ENCODE results near the gene ARHGAP18. TPM values are rescaled to one million over a fixed set of nuclear protein-coding genes. Genes with fewer than 3 reads are reported as not detected.

Gene ARHGAP18
- total and polyA plus RNA-seq, 3 donors from 2014 or later = 15.8 to 29.8 (median 23.8) TPM

DNA sequence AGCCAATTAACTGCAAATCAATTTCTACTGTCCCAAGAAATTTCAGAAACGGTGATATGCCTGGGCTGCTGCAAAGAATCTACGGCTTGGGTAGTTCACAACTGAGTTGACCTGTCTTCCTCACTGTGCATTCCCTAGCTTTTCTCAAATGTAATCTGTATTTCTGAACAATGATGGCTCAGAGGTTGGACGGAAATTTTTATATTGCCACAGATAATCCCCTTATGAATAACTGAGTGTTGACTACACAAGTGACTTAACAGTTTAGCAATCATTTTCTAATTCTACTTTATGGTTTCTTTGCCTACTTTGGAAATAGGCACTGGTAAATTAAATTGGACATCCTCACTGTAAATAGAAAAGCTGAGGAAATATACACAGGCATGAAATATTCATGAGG is 94.5 kb downstream of the ARHGAP18 start:
- no peak for DNase-seq
- Histone ChIP-seq H3K27me3 (no peaks in the 10 kb centered on the region), H3K27ac (no peak overlapping the region), H3K36me3 (ENCODE audit: low read depth, missing control alignments) (no peaks in the 10 kb centered on the region), H3K4me1 (no peaks in the 10 kb centered on the region), H3K4me3 (no peak overlapping the region), H3K9me3 (no peaks in the 10 kb centered on the region)
- intact Hi-C loops (cut with DNase I; ENCODE audit: low total_unique reads) = no loop called here
- WGBS, 2 donors = 66 to 80% methylated on average over 3 of the region's 3 CpGs
- TF ChIP-seq POLR2A (IDR thresholded peaks at IDR 0.05) = no peak
- TF ChIP-seq, protein P1, sequence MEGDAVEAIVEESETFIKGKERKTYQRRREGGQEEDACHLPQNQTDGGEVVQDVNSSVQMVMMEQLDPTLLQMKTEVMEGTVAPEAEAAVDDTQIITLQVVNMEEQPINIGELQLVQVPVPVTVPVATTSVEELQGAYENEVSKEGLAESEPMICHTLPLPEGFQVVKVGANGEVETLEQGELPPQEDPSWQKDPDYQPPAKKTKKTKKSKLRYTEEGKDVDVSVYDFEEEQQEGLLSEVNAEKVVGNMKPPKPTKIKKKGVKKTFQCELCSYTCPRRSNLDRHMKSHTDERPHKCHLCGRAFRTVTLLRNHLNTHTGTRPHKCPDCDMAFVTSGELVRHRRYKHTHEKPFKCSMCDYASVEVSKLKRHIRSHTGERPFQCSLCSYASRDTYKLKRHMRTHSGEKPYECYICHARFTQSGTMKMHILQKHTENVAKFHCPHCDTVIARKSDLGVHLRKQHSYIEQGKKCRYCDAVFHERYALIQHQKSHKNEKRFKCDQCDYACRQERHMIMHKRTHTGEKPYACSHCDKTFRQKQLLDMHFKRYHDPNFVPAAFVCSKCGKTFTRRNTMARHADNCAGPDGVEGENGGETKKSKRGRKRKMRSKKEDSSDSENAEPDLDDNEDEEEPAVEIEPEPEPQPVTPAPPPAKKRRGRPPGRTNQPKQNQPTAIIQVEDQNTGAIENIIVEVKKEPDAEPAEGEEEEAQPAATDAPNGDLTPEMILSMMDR (IDR thresholded peaks at IDR 0.05) = no peak

DNA sequence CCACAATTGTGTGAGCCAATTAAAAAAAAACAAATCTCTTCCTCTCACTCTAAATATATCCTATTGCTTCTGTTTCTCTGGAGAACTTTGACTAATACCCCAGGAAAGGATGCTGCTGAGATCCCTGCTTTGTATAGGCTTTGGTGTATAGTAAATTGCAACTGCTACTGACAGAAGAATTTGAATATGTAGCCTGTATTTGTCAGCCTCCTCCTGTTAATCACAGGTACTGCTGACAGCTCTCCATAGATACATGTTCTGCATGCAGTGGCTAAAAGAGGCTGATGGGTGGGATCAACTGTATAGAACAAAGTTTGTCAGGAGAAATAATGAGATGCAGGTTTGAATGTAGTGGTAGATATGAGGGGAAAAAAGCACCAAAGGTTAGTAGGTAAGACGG is 95.0 kb downstream of the ARHGAP18 start:
- Histone ChIP-seq H3K9me3 (no peaks in the 10 kb centered on the region), H3K27ac (no peak overlapping the region), H3K4me3 (no peak overlapping the region), H3K4me1 (no peaks in the 10 kb centered on the region), H3K36me3 (ENCODE audit: low read depth, missing control alignments) (no peaks in the 10 kb centered on the region), H3K27me3 (no peaks in the 10 kb centered on the region)
- no peak for DNase-seq
- WGBS, 2 donors = 94 to 98% methylated on average over 1 of the region's 1 CpG
- TF ChIP-seq POLR2A (IDR thresholded peaks at IDR 0.05) = no peak
- TF ChIP-seq, protein P1 (IDR thresholded peaks at IDR 0.05) = peak in 1 of 3 experiments; percentile 5
- intact Hi-C loops (cut with DNase I; ENCODE audit: low total_unique reads) = no loop called here

DNA sequence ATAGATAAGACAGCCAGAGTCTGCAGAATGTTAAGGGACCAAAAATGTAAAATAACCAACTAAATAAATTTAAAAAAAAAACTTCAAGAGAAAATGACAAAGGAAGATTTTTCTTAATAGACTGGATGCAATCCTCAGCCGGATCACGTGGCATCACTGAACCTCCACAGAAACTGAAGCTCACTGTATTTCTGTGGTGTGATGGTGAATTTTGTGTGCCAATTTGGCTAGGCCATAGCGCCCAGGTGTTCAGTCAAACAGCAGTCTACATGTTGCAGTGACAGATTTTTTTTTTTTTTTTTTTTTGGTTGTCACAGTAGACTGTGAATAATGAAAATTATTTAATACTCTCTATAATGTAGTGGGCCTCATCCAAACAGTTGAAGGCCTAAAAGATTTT is 95.5 kb downstream of the ARHGAP18 start:
- WGBS, 2 donors = 95 to 96% methylated on average over 3 of the region's 3 CpGs
- Histone ChIP-seq H3K4me1 (no peaks in the 10 kb centered on the region), H3K4me3 (no peak overlapping the region), H3K27me3 (no peaks in the 10 kb centered on the region), H3K9me3 (no peaks in the 10 kb centered on the region), H3K36me3 (ENCODE audit: low read depth, missing control alignments) (no peaks in the 10 kb centered on the region), H3K27ac (no peak overlapping the region)
- intact Hi-C loops (cut with DNase I; ENCODE audit: low total_unique reads) = no loop called here
- TF ChIP-seq, protein P1 (IDR thresholded peaks at IDR 0.05) = no peak
- TF ChIP-seq POLR2A (IDR thresholded peaks at IDR 0.05) = no peak
- DNase-seq = no peak

DNA sequence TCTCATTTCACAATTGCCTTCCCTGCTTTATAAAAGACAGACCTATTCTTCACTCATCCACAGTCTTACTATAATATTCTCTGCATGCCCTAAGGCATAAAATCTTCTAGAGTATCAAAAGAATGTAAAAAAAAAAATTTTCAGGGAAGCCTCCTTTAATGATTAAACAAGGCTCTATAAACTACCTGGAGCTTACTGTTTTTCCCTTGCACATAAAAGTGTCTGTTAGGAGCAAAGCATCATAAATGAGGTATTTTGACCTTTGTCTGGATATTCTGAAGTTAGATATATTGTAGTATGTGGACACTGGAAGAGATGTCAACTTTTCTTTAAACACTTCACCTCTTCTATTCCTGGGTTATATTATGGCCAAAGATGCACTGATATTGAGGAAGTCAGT is 97.5 kb downstream of the ARHGAP18 start:
- no peaks in the 10 kb centered on the region for H3K9me3 ChIP-seq
- no peaks in the 10 kb centered on the region for H3K27me3 ChIP-seq
- intact Hi-C loops (cut with DNase I; ENCODE audit: low total_unique reads) = no loop called here
- no peak for TF ChIP-seq POLR2A (IDR thresholded peaks at IDR 0.05)
- TF ChIP-seq, protein P1 (IDR thresholded peaks at IDR 0.05) = no peak
- no peak for DNase-seq
- H3K36me3 ChIP-seq (ENCODE audit: low read depth, missing control alignments) = no peaks in the 10 kb centered on the region
- no peak overlapping the region for H3K27ac ChIP-seq
- peaks cover 3% of the 10 kb centered on the region for H3K4me1 ChIP-seq
- H3K4me3 ChIP-seq = no peak overlapping the region

DNA sequence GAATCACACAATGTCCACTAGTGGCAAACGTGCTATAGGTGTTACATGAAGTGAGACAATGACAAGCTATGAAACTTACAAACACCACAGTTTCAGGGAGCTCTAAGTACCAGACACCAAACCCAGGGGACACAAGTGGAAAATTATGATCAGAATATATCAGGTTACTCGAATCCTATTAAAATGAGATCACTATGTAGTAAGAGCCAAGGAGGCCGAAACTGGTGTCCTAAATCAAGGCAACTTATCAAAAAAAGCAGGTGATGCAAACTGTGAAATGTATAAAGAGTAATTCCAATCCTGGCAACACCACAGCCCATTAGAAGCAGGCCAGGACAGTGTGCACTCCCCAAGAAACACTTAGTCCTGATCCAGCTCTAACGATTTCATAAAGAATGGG is 100.3 kb downstream of the ARHGAP18 start:
- DNase-seq = no peak
- WGBS, 2 donors = 51 to 55% methylated on average over 4 of the region's 4 CpGs
- intact Hi-C loops (cut with DNase I; ENCODE audit: low total_unique reads) = no loop called here
- Histone ChIP-seq H3K4me1 (peaks cover 7% of the 10 kb centered on the region), H3K4me3 (no peak overlapping the region), H3K36me3 (ENCODE audit: low read depth, missing control alignments) (no peaks in the 10 kb centered on the region), H3K9me3 (no peaks in the 10 kb centered on the region), H3K27me3 (no peaks in the 10 kb centered on the region), H3K27ac (no peak overlapping the region)
- TF ChIP-seq, protein P1 (IDR thresholded peaks at IDR 0.05) = no peak
- no peak for TF ChIP-seq POLR2A (IDR thresholded peaks at IDR 0.05)

Data from testis (tissue), 3 donors.